Right cardiac atrium (tissue), 5 donors: ENCODE data around the gene YJEFN3. TPM values are rescaled to one million over a fixed set of nuclear protein-coding genes. Genes with fewer than 3 reads are reported as not detected.

Source experiments
- ATAC-seq, 2 donors: fragments of 200-7000 bp; cut with Tn5 transposase; one replicate each; pipeline versions ENCODE4 v1.8.0 to v1.9.1; 2020; ENCODE audit warnings: moderate library complexity in 2 of 2, mild to moderate bottlenecking in 1 of 2
- DNase-seq, 3 donors: peaks; one replicate each; pipeline ENCODE4 v3.0.0-alpha.2; 2020
- H3K27ac ChIP-seq: one replicate; pipeline ENCODE4 v1.5.1; 2013; ENCODE audit warnings: mild to moderate bottlenecking, low read length, control low read depth, moderate library complexity
- H3K27me3 ChIP-seq: one replicate; pipeline ENCODE4 v1.6.1; 2013; ENCODE audit not compliant: control insufficient read depth, insufficient read depth
- H3K4me1 ChIP-seq: one replicate; pipeline ENCODE4 v1.6.1; 2013; ENCODE audit warnings: low read length; ENCODE audit not compliant: control insufficient read depth, insufficient read depth
- H3K4me3 ChIP-seq: one replicate; pipeline ENCODE4 v1.5.1; 2013; ENCODE audit warnings: low read length, control low read depth
- H3K9me3 ChIP-seq: one replicate; pipeline ENCODE4 v1.6.1; 2013; ENCODE audit warnings: low read length; ENCODE audit not compliant: control insufficient read depth
- WGBS: extraction: QIAGEN DNeasy Blood & Tissue Kit; methylation state at CpG from one replicate; pipeline ENCODE4 v1.1.7; 2013; 5-methylcytosine and 5-hydroxymethylcytosine counted together
- intact Hi-C, 4 donors: fragments of 100-400 bp; cut with DNase I; formaldehyde crosslinking; loops; one replicate each; pipeline versions ENCODE4 v1.11.0 to v1.14.0; 2022 to 2023
- polyA plus RNA-seq: library from polyadenylated mRNA; stranded (reverse); fragments of 200-250 nt; gene quantifications from one replicate; pipeline ENCODE4 v1.2.3, GENCODE V29; 2013
- total RNA-seq, 4 donors: library from RNA; stranded (reverse); fragmentation: NEBNext Ultra II Directional; extraction: Animal tissue kit (Norgen Biotek cat#: 25700); gene quantifications; one replicate each; pipeline ENCODE4 v1.2.1, GENCODE V29; 2021
- donor health status: healthy with polysubstance abuse.
- donor health status: DM: no; HTN: yes; CAD: no.
- donor health status: DM: no; HTN: no; CAD: no.
- donor health status: DM: no; HTN: yes; CAD: no; lungs with severe emphysema.
- donor health status: DM: yes; HTN: yes; CAD: no.

YJEFN3 gene
- total and polyA plus RNA-seq, 5 donors: 1.3 to 4.3 (median 1.7) TPM

- H3K4me3 ChIP-seq: no peak overlapping the region
- intact Hi-C loops: no loop called here
- peak in 2 of 3 donors; percentile 37 to 58 for DNase-seq
- H3K27me3 ChIP-seq: no peaks in the 10 kb centered on the region
- H3K27ac ChIP-seq: no peak overlapping the region
- no peaks in the 10 kb centered on the region for H3K9me3 ChIP-seq
- WGBS: 87% methylated on average over 18 of the region's 18 CpGs
- no peak for ATAC-seq
- H3K4me1 ChIP-seq: no peaks in the 10 kb centered on the region
Observed at GRCh38 chr19:19499272-19499995, 29.3 kb upstream of the YJEFN3 start.

DNA sequence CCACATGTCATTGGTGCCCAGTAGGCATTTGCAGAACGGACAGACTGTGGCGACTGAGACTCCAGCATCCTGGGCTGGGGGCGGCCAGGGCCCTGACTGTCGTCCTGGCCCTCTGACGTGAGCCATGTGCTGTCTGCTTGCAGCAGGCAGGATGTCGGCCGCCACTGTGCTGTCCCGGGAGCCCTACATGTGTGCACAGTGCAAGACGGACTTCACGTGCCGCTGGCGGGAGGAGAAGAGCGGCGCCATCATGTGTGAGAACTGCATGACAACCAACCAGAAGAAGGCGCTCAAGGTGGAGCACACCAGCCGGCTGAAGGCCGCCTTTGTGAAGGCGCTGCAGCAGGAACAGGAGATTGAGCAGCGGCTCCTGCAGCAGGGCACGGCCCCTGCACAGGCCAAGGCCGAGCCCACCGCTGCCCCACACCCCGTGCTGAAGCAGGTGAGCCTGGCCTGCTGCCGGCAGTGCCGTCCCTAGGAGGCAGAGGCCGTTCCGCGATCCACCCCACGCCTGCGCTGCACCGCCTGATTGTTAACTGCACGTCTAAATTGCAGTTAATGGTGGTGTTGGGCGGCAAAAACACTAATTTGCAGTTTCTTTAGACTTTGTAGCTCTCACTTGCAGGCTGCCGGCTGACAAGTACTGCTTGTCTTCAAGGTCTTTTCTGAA is 27.6 kb upstream of the YJEFN3 start:
- DNase-seq (peak in 1 of 3 donors; percentile 54), ATAC-seq (no peak)
- H3K4me1 ChIP-seq: no peaks in the 10 kb centered on the region
- H3K4me3 ChIP-seq: no peak overlapping the region
- no peak overlapping the region for H3K27ac ChIP-seq
- 89% methylated on average over 34 of the region's 34 CpGs for WGBS
- H3K27me3 ChIP-seq: no peaks in the 10 kb centered on the region
- H3K9me3 ChIP-seq: no peaks in the 10 kb centered on the region
- intact Hi-C loops: no loop called here

DNA sequence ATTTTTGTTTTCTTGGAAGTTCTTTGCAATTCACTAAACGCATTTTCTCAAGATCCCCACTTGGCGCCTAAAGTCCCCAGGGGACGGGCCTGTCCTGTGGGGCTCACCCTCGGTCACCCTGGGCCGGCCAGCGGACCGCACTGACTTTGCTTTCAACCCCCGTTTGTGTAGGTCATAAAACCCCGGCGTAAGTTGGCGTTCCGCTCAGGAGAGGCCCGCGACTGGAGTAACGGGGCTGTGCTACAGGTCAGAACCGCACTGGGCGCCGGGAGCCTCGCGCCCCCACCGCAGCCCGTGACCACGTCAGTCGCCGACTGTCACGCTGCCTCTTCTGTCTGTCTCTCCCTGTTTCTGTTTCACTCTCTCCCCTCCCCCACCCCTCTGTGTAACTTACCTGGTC is 26.9 kb upstream of the YJEFN3 start:
- peak in 1 of 3 donors; percentile 30 for DNase-seq
- no peak overlapping the region for H3K27ac ChIP-seq
- H3K27me3 ChIP-seq: no peaks in the 10 kb centered on the region
- H3K4me3 ChIP-seq: no peak overlapping the region
- no peaks in the 10 kb centered on the region for H3K9me3 ChIP-seq
- H3K4me1 ChIP-seq: no peaks in the 10 kb centered on the region
- ATAC-seq: no peak
- intact Hi-C loops: no loop called here
- WGBS: 92% methylated on average over 26 of the region's 26 CpGs

DNA sequence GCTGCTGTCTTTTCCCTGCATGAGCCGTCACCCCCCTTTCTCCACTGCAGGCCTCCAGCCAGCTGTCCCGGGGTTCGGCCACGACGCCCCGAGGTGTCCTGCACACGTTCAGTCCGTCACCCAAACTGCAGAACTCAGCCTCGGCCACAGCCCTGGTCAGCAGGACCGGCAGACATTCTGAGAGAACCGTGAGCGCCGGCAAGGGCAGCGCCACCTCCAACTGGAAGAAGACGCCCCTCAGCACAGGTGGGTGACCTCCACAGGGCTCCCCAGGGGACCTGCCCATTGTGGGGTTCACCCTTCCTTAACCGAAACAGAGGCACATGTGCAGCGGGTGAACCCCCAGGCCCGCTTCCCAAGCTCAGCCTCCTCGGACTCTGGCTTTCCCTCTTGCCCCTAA is 26.4 kb upstream of the YJEFN3 start:
- Histone ChIP-seq H3K9me3 (no peaks in the 10 kb centered on the region), H3K4me3 (no peak overlapping the region), H3K27me3 (no peaks in the 10 kb centered on the region), H3K27ac (no peak overlapping the region), H3K4me1 (no peaks in the 10 kb centered on the region)
- peak in 2 of 3 donors; percentile 26 to 55 for DNase-seq
- intact Hi-C loops: no loop called here
- WGBS: 95% methylated on average over 19 of the region's 19 CpGs
- ATAC-seq: no peak

DNA sequence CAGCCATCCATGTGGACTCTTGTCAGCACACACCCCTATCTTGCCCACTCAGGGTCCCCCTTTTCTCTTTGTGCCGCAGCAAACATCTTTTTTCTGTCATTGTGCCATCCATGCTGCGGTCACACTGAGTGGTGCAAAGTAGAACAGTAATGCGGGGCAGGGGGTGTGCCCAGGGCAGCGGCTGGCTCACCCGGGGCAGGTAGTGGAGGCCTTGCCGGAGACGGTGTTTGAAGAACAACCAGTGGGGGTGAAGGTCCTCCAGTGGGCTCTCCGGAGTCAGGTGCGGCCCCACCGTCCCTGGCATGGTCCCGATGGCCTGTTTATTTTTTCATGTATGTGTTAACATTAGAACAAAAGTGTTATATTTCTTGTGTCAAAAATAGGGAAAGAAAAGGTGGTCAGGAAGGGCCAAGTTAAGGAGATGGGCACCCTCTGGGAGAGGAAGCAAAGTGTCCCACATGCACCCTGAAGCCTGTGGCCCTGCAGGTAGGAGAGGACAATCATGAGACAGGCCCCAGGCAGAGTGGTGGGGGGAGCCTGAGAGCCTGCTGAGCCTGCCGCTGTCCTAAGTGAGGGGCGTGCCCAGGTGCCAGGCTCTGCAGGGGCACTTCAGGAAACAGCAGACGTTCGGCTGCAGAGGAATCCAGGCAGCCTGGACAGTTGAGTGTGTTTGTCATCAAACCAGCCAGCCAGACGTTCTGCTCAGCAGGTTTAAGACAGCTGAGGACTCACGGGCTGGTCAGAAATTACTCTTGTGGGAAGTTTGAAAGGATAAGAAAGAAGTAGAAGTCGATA is 25.7 kb upstream of the YJEFN3 start:
- intact Hi-C loops: no loop called here
- H3K9me3 ChIP-seq: no peaks in the 10 kb centered on the region
- no peak overlapping the region for H3K27ac ChIP-seq
- H3K27me3 ChIP-seq: no peaks in the 10 kb centered on the region
- ATAC-seq: no peak
- H3K4me1 ChIP-seq: no peaks in the 10 kb centered on the region
- no peak overlapping the region for H3K4me3 ChIP-seq
- DNase-seq: peak in 1 of 3 donors; percentile 25
- 89% methylated on average over 18 of the region's 18 CpGs for WGBS

DNA sequence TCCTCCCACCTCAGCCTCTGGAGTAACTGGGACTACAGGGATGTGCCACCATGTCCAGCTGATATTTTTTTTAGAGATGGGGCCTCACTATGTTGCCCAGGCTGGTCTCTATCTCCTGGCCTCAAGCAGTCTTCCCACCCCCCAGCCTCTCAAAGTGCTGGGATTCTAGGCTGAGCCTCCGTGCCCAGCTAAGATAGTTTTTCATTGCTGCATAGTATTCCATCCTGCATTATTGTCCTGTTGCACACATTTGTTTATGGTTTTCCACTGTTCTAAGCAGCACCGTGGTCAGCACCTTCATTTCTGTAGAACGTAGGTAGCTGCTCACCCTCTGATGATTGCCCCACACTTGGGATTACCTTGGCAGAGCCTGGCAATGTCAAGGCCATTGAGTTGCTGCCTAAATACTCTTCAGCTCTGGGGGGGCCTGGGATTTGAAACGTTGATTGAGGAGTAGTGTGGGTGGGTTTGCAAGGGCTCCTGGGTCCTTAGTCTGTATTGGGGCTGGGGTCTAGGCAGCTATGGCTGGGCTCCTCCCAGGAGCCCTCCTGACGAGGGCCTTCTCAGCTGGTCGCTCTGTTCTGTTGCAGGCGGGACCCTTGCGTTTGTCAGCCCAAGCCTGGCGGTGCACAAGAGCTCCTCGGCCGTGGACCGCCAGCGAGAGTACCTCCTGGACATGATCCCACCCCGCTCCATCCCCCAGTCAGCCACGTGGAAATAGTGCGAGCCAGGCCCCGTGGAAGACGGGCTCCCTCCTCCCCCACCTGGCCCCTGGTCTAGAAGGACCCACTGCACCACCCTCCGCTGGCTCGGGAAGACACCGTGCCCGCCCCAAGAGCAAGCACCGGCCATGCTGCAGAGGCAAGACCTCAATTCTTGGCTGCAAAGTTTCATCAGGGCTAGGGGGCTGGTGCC is 23.7 kb upstream of the YJEFN3 start:
- 92% methylated on average over 23 of the region's 23 CpGs for WGBS
- Histone ChIP-seq H3K27me3 (no peaks in the 10 kb centered on the region), H3K27ac (no peak overlapping the region), H3K9me3 (no peaks in the 10 kb centered on the region), H3K4me1 (no peaks in the 10 kb centered on the region), H3K4me3 (no peak overlapping the region)
- ATAC-seq: no peak
- DNase-seq: peak in 1 of 3 donors; percentile 27
- intact Hi-C loops: no loop called here

DNA sequence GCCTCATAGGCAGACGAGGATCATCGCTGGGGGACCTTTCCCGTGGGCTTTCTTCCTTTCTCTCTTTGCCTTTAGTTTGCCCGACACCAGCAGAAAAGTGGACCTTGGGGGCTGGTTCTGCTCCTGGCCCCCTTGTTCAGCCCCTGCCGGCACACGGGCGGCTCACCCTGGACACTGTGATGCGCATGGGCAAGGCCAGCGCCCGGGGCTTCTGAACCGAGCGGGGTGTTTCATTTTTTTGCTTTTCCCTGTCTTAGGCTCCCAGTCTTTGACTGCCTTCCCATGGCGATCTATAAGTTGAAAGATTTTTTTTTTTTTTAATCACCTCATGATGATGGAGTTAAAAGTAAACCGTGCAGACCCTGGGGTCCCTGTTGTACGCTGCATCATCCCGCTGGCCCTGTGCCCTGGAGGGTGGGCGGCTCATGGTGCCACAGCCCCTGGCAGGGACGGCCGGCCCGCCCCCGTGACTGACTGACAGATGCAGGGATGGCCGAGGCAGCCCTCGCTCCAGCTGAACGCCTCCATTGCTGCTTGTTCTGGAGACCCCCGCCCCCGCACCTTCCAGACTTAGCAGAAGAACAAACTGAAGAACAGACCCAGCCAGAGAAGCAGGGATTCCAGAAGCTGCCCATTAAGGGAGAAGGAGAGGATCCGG is 22.9 kb upstream of the YJEFN3 start:
- ATAC-seq (no peak), DNase-seq (peak in 2 of 3 donors; percentile 61 to 62)
- Histone ChIP-seq H3K27me3 (no peaks in the 10 kb centered on the region), H3K4me1 (no peaks in the 10 kb centered on the region), H3K9me3 (no peaks in the 10 kb centered on the region), H3K4me3 (no peak overlapping the region), H3K27ac (no peak overlapping the region)
- WGBS: 88% methylated on average over 27 of the region's 27 CpGs
- intact Hi-C loops: no loop called here

DNA sequence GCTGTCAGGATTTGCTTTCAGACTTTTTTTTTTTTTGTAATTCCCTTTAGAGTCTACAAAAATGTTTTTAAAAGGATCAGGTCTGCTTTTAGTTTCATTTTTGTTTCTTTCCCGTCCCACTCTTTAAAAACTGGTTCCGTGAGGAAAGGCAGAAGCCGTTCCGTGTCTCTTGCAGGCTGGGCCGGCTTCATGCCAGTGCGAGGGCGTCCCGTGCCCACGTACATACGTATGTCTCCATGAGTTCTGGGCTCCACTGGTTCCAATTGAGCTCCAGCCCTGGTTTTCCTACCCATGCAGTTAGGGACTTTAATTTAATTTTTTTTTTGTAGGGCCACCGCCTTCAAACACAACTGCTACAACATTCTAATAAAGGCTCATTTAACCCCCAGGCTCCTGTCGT is 22.1 kb upstream of the YJEFN3 start:
- 87% methylated on average over 12 of the region's 12 CpGs for WGBS
- intact Hi-C loops: no loop called here
- no peaks in the 10 kb centered on the region for H3K4me1 ChIP-seq
- ATAC-seq (no peak), DNase-seq (peak in 1 of 3 donors; percentile 57)
- no peaks in the 10 kb centered on the region for H3K27me3 ChIP-seq
- no peak overlapping the region for H3K4me3 ChIP-seq
- H3K9me3 ChIP-seq: no peaks in the 10 kb centered on the region
- no peak overlapping the region for H3K27ac ChIP-seq

- DNase-seq (peak in 1 of 3 donors; percentile 22), ATAC-seq (no peak)
- H3K9me3 ChIP-seq: no peaks in the 10 kb centered on the region
- no peak overlapping the region for H3K27ac ChIP-seq
- H3K4me3 ChIP-seq: no peak overlapping the region
- WGBS: 80% methylated on average over 8 of the region's 8 CpGs
- H3K4me1 ChIP-seq: no peaks in the 10 kb centered on the region
- intact Hi-C loops: no loop called here
- H3K27me3 ChIP-seq: no peaks in the 10 kb centered on the region
Observed at GRCh38 chr19:19507354-19507753, 21.4 kb upstream of the YJEFN3 start.

- no peak overlapping the region for H3K4me3 ChIP-seq
- H3K27ac ChIP-seq: no peak overlapping the region
- ATAC-seq (peak in 1 of 2 donors; percentile 4), DNase-seq (peak in 1 of 3 donors; percentile 14)
- intact Hi-C loops: no loop called here
- H3K27me3 ChIP-seq: no peaks in the 10 kb centered on the region
- no peaks in the 10 kb centered on the region for H3K9me3 ChIP-seq
- no peaks in the 10 kb centered on the region for H3K4me1 ChIP-seq
- WGBS: 79% methylated on average over 11 of the region's 11 CpGs
Observed at GRCh38 chr19:19508217-19508616, 20.5 kb upstream of the YJEFN3 start.
